ENCODE results near the gene LARP6.
"Not testable (repeated sequence)": the region's sequence is repeated elsewhere in the genome, so short reads cannot be mapped to it uniquely, and the experiment has no call there.

The LARP6 gene

GRCh38 chr15:70826634-70827033, 27.3 kb downstream of the LARP6 start:
- H3K27me3 ChIP-seq (replicated peaks; ENCODE audit: control insufficient read depth, insufficient read depth, low read length): no peaks in the 10 kb centered on the region
- peak overlapping the region; percentile 79 for H3K9ac ChIP-seq (ENCODE audit: low read length)
- H3K9me3 ChIP-seq (ENCODE audit: control insufficient read depth, low read length): no peaks in the 10 kb centered on the region
- peaks cover 11% of the 10 kb centered on the region for H3K36me3 ChIP-seq (ENCODE audit: control insufficient read depth, insufficient read depth, low read length, severe bottlenecking)
- peak overlapping the region; percentile 32 for H3K4me3 ChIP-seq (ENCODE audit: low read length)
- peak; percentile 97 for DNase-seq (ENCODE audit: low read depth)
- H3K4me1 ChIP-seq (ENCODE audit: control insufficient read depth, insufficient read depth, low read length): peaks cover 17% of the 10 kb centered on the region

- DNase-seq (ENCODE audit: low read depth): no peak
- H3K4me1 ChIP-seq (ENCODE audit: control insufficient read depth, insufficient read depth, low read length): peaks cover 17% of the 10 kb centered on the region
These were observed 28.1 kb downstream of the LARP6 start for GRCh38 chr15:70825841-70826240.

GRCh38 chr15:70823196-70823595, 30.8 kb downstream of the LARP6 start:
- Histone ChIP-seq H3K9ac (ENCODE audit: low read length) (no peak overlapping the region), H3K4me1 (ENCODE audit: control insufficient read depth, insufficient read depth, low read length) (peaks cover 17% of the 10 kb centered on the region), H3K27me3 (replicated peaks; ENCODE audit: control insufficient read depth, insufficient read depth, low read length) (no peaks in the 10 kb centered on the region), H3K36me3 (ENCODE audit: control insufficient read depth, insufficient read depth, low read length, severe bottlenecking) (no peaks in the 10 kb centered on the region), H3K4me3 (ENCODE audit: low read length) (no peak overlapping the region), H3K9me3 (ENCODE audit: control insufficient read depth, low read length) (no peaks in the 10 kb centered on the region)
- no peak for DNase-seq (ENCODE audit: low read depth)

More at GRCh38 chr15:70825841-70826240, 28.1 kb downstream of the LARP6 start:
- peak overlapping the region; percentile 42 for H3K9ac ChIP-seq (ENCODE audit: low read length)
- peaks cover 4% of the 10 kb centered on the region for H3K36me3 ChIP-seq (ENCODE audit: control insufficient read depth, insufficient read depth, low read length, severe bottlenecking)
- no peak overlapping the region for H3K4me3 ChIP-seq (ENCODE audit: low read length)
- H3K9me3 ChIP-seq (ENCODE audit: control insufficient read depth, low read length): no peaks in the 10 kb centered on the region
- no peaks in the 10 kb centered on the region for H3K27me3 ChIP-seq (replicated peaks; ENCODE audit: control insufficient read depth, insufficient read depth, low read length)

- Histone ChIP-seq H3K9me3 (ENCODE audit: control insufficient read depth, low read length) (no peaks in the 10 kb centered on the region), H3K4me1 (ENCODE audit: control insufficient read depth, insufficient read depth, low read length) (peaks cover under 1% of the 10 kb centered on the region), H3K36me3 (ENCODE audit: control insufficient read depth, insufficient read depth, low read length, severe bottlenecking) (no peaks in the 10 kb centered on the region), H3K9ac (ENCODE audit: low read length) (no peak overlapping the region), H3K27me3 (replicated peaks; ENCODE audit: control insufficient read depth, insufficient read depth, low read length) (no peaks in the 10 kb centered on the region), H3K4me3 (ENCODE audit: low read length) (no peak overlapping the region)
- no peak for DNase-seq (ENCODE audit: low read depth)
These were observed 33.7 kb downstream of the LARP6 start for GRCh38 chr15:70820214-70820613.

DNA sequence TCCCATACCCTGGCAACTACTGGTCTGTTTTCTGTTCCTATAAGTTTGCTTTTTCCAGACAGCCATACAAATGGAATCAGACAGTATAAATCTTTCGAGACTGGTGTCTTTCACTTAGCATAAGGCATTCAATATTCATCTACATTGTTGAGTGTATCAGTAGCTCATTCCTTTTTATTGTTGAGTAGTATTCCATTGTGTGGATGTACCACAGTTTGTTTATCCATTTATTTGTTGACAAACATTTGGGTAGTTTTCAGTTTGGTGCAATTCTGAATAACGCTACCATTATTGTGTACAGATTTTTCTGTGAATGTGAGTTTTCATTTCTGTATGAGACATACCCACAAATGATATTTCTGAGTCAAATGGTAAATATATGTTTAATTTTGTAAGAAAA, 35.4 kb downstream of the LARP6 start:
- no peaks in the 10 kb centered on the region for H3K36me3 ChIP-seq (ENCODE audit: control insufficient read depth, insufficient read depth, low read length, severe bottlenecking)
- H3K9me3 ChIP-seq (ENCODE audit: control insufficient read depth, low read length): no peaks in the 10 kb centered on the region
- no peaks in the 10 kb centered on the region for H3K27me3 ChIP-seq (replicated peaks; ENCODE audit: control insufficient read depth, insufficient read depth, low read length)
- no peak overlapping the region for H3K4me3 ChIP-seq (ENCODE audit: low read length)
- H3K4me1 ChIP-seq (ENCODE audit: control insufficient read depth, insufficient read depth, low read length): no peaks in the 10 kb centered on the region
- no peak for DNase-seq (ENCODE audit: low read depth)
- no peak overlapping the region for H3K9ac ChIP-seq (ENCODE audit: low read length)

DNA sequence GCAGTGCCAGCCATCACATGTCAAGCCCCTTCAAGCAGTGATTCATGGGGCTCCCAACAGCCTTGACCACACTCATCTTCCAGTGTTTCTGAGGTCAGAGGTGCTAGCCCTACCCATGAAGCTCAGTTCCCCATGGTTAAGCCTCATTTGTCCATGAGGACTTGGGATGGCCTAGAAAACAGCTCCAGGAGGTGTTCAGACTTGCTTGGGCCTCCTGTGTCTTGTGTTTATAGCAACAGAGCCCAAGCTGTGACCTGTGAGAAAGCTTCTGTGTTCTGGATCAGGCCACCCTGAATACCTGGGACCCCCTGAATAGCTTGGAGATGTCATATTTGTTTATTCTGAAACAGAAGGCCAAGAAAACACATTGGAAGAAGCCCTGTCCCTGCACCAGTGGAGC, 36.7 kb downstream of the LARP6 start:
- Histone ChIP-seq H3K4me1 (ENCODE audit: control insufficient read depth, insufficient read depth, low read length) (no peaks in the 10 kb centered on the region), H3K9ac (ENCODE audit: low read length) (no peak overlapping the region), H3K4me3 (ENCODE audit: low read length) (no peak overlapping the region), H3K36me3 (ENCODE audit: control insufficient read depth, insufficient read depth, low read length, severe bottlenecking) (no peaks in the 10 kb centered on the region), H3K9me3 (ENCODE audit: control insufficient read depth, low read length) (no peaks in the 10 kb centered on the region), H3K27me3 (replicated peaks; ENCODE audit: control insufficient read depth, insufficient read depth, low read length) (no peaks in the 10 kb centered on the region)
- no peak for DNase-seq (ENCODE audit: low read depth)

- no peak overlapping the region for H3K4me3 ChIP-seq (ENCODE audit: low read length)
- H3K36me3 ChIP-seq (ENCODE audit: control insufficient read depth, insufficient read depth, low read length, severe bottlenecking): no peaks in the 10 kb centered on the region
- H3K9me3 ChIP-seq (ENCODE audit: control insufficient read depth, low read length): no peaks in the 10 kb centered on the region
- peaks cover 6% of the 10 kb centered on the region for H3K4me1 ChIP-seq (ENCODE audit: control insufficient read depth, insufficient read depth, low read length)
- no peaks in the 10 kb centered on the region for H3K27me3 ChIP-seq (replicated peaks; ENCODE audit: control insufficient read depth, insufficient read depth, low read length)
- DNase-seq (ENCODE audit: low read depth): no peak
- no peak overlapping the region for H3K9ac ChIP-seq (ENCODE audit: low read length)
These were observed 38.4 kb downstream of the LARP6 start for GRCh38 chr15:70815604-70816003.

DNA sequence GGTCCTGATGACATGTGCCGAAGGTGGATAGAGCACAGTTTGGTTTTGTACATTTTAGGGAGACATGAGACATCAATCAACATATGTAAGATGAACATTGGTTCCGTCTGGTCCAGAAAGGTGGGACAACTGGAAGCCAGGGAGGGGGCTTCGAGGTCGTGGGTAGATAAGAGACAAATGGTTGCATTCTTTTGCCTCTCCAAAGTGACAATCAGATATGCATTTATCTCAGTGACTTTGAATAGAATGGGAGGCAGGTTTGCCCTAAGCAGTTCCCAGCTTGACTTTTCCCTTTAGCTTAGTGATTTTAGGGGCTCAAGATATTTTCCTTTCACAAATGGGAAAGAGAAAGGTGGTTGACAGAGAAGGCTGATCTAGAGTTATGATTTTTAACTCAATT, 38.9 kb downstream of the LARP6 start:
- not testable (repeated sequence) for H3K9me3 ChIP-seq (ENCODE audit: control insufficient read depth, low read length); H3K9ac ChIP-seq (ENCODE audit: low read length); DNase-seq (ENCODE audit: low read depth); H3K36me3 ChIP-seq (ENCODE audit: control insufficient read depth, insufficient read depth, low read length, severe bottlenecking); H3K27me3 ChIP-seq (replicated peaks; ENCODE audit: control insufficient read depth, insufficient read depth, low read length); H3K4me1 ChIP-seq (ENCODE audit: control insufficient read depth, insufficient read depth, low read length); H3K4me3 ChIP-seq (ENCODE audit: low read length)

GRCh38 chr15:70812827-70813364, 41.1 kb downstream of the LARP6 start:
- H3K9ac ChIP-seq (ENCODE audit: low read length): no peak overlapping the region
- peaks cover 7% of the 10 kb centered on the region for H3K4me1 ChIP-seq (ENCODE audit: control insufficient read depth, insufficient read depth, low read length)
- H3K4me3 ChIP-seq (ENCODE audit: low read length): no peak overlapping the region
- DNase-seq (ENCODE audit: low read depth): no peak
- H3K27me3 ChIP-seq (replicated peaks; ENCODE audit: control insufficient read depth, insufficient read depth, low read length): no peaks in the 10 kb centered on the region
- H3K36me3 ChIP-seq (ENCODE audit: control insufficient read depth, insufficient read depth, low read length, severe bottlenecking): no peaks in the 10 kb centered on the region
- no peaks in the 10 kb centered on the region for H3K9me3 ChIP-seq (ENCODE audit: control insufficient read depth, low read length)

DNA sequence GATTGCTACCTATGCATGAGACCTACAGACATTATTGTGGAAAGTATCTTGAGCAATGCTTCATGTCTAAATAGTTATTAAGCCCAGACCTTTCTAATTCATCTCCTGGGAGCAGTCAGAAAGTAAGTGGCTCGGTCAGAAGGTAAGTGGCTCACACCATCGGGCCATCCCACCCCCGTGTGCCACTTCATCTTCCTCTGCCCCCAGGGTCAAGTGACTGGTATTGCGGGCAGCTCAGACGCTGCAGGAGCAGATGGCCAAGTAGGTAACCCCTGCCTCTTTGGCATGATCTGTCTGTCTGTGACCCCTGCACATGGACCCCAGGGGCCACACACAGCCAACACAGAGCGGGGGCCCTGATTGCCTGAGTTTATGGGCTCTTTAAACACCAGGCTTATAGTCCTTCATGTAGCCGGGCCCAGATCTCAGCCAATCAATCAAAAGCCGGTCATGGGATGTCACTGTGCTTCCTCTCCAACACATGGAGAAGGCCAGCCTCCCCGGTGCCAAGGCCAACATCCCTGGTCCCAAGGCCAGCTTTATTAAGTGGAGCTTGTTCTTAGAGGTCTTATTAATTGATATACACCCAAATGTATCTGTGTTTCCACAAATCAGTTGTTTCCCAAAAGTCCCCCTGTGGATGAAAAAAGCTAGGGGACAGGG, 42.9 kb downstream of the LARP6 start:
- no peak overlapping the region for H3K4me3 ChIP-seq (ENCODE audit: low read length)
- peaks cover 19% of the 10 kb centered on the region for H3K4me1 ChIP-seq (ENCODE audit: control insufficient read depth, insufficient read depth, low read length)
- no peaks in the 10 kb centered on the region for H3K27me3 ChIP-seq (replicated peaks; ENCODE audit: control insufficient read depth, insufficient read depth, low read length)
- H3K9ac ChIP-seq (ENCODE audit: low read length): no peak overlapping the region
- DNase-seq (ENCODE audit: low read depth): no peak
- no peaks in the 10 kb centered on the region for H3K36me3 ChIP-seq (ENCODE audit: control insufficient read depth, insufficient read depth, low read length, severe bottlenecking)
- no peaks in the 10 kb centered on the region for H3K9me3 ChIP-seq (ENCODE audit: control insufficient read depth, low read length)

DNA sequence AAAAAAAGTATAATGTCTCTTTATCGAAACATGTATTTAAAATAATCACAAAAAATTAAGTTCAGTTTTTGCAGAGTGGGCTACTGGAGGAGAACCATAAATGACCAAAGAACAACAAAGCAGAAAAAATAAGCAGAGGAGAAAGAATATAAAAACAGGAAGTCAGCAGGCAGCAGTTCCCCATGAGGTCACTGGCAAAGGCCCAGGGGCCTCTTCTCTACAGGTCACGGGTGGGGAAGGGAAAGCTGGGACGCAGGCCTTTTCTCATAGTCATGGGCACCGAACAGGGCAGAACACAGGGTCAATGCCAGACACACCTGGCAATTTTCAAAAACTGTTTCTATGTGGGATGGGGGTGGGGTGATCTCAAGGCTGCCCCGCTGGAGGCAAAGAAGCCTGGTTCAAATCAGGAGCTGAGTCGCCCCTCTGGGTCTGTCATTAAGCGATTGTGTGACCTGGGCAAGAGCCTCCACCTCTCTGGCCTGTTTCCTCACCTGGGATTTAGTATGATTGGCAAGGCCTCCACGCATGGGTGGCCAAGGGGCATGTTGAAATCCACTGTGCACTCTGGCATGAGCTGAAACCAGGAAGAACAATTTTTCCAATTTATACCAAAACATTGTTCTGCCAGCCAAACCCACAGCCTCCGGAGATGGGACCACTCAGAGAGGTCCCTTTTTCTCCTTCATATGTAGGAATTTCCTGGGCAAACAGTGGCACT, 46.8 kb downstream of the LARP6 start:
- no peaks in the 10 kb centered on the region for H3K27me3 ChIP-seq (replicated peaks; ENCODE audit: control insufficient read depth, insufficient read depth, low read length)
- H3K4me3 ChIP-seq (ENCODE audit: low read length): no peak overlapping the region
- H3K9me3 ChIP-seq (ENCODE audit: control insufficient read depth, low read length): no peaks in the 10 kb centered on the region
- no peaks in the 10 kb centered on the region for H3K36me3 ChIP-seq (ENCODE audit: control insufficient read depth, insufficient read depth, low read length, severe bottlenecking)
- no peak overlapping the region for H3K9ac ChIP-seq (ENCODE audit: low read length)
- DNase-seq (ENCODE audit: low read depth): no peak
- H3K4me1 ChIP-seq (ENCODE audit: control insufficient read depth, insufficient read depth, low read length): peaks cover 27% of the 10 kb centered on the region
